Calu3 (cell line): ENCODE data around the gene DUSP28. TPM values are rescaled to one million over a fixed set of nuclear protein-coding genes. Genes with fewer than 3 reads are reported as not detected.
"Not testable (repeated sequence)": the region's sequence is repeated elsewhere in the genome, so short reads cannot be mapped to it uniquely, and the experiment has no call there.

Experiments
- BruUV-seq: library from RNA; stranded (reverse); fragments of 400-500 nt; replicated peaks from 2 replicates; lab custom pipeline; 2021; lab: Mats Ljungman, UMichigan
- CTCF ChIA-PET: fragments of 300-600 bp; sonication (Branson Sonifier 250); formaldehyde crosslinking; loops from one replicate; lab custom pipeline; 2022; ENCODE audit warnings: antibody characterized with exemption; lab: Charles Lee
- DNase-seq: peaks from one replicate; pipeline ENCODE4 v3.0.0; 2022
- H3K27ac Mint-ChIP-seq: one replicate; pipeline ENCODE4 v1.8.0; 2022; ENCODE audit warnings: mixed read lengths; ENCODE audit not compliant: unreplicated experiment
- H3K27me3 Mint-ChIP-seq: one replicate; pipeline ENCODE4 v1.8.0; 2022; ENCODE audit warnings: mixed read lengths; ENCODE audit not compliant: unreplicated experiment
- H3K36me3 Mint-ChIP-seq: one replicate; pipeline ENCODE4 v1.8.0; 2022; ENCODE audit warnings: mild to moderate bottlenecking, moderate library complexity, mixed read lengths; ENCODE audit not compliant: insufficient read depth, unreplicated experiment
- H3K4me1 Mint-ChIP-seq: one replicate; pipeline ENCODE4 v1.8.0; 2022; ENCODE audit warnings: mild to moderate bottlenecking, low read depth, mixed read lengths; ENCODE audit not compliant: unreplicated experiment
- H3K4me3 Mint-ChIP-seq: one replicate; pipeline ENCODE4 v1.8.0; 2022; ENCODE audit warnings: mild to moderate bottlenecking, low read depth, moderate library complexity, mixed read lengths; ENCODE audit not compliant: unreplicated experiment
- H3K9me3 Mint-ChIP-seq: one replicate; pipeline ENCODE4 v1.8.0; 2022; ENCODE audit warnings: low read depth, mixed read lengths; ENCODE audit not compliant: unreplicated experiment
- intact Hi-C: fragments of 100-400 bp; cut with micrococcal nuclease; formaldehyde crosslinking; loops from one replicate; pipeline ENCODE4 v1.10.0; 2022; ENCODE audit not compliant: unreplicated experiment
- total RNA-seq: library from RNA; stranded (reverse); gene quantifications from 2 replicates; pipeline ENCODE4 v1.2.3, GENCODE V29; 2022
- TF ChIP-seq, protein P1 (sequence below): fragments of 200-600 bp; IDR thresholded peaks from one replicate; pipeline ENCODE4 v1.8.0; 2022; ENCODE audit warnings: antibody characterized with exemption; ENCODE audit not compliant: unreplicated experiment

Gene DUSP28
- total RNA-seq, 1 experiment from 2014 or later, result 8.5 TPM

DNA sequence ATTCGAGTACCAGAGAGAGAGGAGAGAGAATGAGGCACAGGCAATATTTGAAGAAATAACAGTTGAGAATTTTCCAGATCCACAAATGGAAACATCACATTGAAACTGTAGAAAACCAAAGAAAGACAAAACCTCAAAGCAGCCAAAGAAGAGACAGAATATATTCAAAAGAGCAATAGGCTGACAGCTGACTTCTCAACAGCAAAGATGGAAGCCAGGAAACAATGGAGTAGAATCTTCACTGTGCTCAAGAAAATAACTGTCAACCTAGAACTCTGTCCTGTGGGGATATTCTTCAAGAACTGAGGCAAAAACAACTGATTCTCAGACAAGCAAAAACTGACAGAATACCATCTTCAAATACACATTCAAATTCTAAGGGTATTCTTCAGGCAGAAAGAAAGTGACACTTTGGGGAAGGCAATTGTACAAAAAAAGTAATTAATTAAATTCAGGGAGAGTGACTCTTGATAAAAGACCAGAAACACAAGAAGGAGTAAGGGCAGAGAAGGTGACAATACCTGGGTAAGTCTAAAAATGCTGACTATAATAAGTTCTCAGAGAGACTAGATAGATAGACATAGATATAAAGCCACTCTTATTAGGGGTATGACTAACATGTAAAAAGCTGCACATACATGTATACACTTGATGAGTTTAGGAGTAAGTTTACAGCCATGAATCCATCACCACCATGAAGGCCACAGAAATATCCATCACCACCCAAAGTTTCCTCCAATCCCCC is 28.0 kb upstream of the DUSP28 start:
- H3K36me3 Mint-ChIP-seq, result peaks cover 32% of the 10 kb centered on the region
- no peak overlapping the region for H3K27ac Mint-ChIP-seq
- H3K4me1 Mint-ChIP-seq, result no peaks in the 10 kb centered on the region
- peaks cover 12% of the 10 kb centered on the region for H3K9me3 Mint-ChIP-seq
- intact Hi-C loops, result no loop called here
- BruUV-seq, result no TSS peak
- no peak for DNase-seq
- no peaks in the 10 kb centered on the region for H3K27me3 Mint-ChIP-seq
- no peak overlapping the region for H3K4me3 Mint-ChIP-seq
- TF ChIP-seq, protein P1, sequence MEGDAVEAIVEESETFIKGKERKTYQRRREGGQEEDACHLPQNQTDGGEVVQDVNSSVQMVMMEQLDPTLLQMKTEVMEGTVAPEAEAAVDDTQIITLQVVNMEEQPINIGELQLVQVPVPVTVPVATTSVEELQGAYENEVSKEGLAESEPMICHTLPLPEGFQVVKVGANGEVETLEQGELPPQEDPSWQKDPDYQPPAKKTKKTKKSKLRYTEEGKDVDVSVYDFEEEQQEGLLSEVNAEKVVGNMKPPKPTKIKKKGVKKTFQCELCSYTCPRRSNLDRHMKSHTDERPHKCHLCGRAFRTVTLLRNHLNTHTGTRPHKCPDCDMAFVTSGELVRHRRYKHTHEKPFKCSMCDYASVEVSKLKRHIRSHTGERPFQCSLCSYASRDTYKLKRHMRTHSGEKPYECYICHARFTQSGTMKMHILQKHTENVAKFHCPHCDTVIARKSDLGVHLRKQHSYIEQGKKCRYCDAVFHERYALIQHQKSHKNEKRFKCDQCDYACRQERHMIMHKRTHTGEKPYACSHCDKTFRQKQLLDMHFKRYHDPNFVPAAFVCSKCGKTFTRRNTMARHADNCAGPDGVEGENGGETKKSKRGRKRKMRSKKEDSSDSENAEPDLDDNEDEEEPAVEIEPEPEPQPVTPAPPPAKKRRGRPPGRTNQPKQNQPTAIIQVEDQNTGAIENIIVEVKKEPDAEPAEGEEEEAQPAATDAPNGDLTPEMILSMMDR, result no peak
- CTCF ChIA-PET, result no interaction called here

DNA sequence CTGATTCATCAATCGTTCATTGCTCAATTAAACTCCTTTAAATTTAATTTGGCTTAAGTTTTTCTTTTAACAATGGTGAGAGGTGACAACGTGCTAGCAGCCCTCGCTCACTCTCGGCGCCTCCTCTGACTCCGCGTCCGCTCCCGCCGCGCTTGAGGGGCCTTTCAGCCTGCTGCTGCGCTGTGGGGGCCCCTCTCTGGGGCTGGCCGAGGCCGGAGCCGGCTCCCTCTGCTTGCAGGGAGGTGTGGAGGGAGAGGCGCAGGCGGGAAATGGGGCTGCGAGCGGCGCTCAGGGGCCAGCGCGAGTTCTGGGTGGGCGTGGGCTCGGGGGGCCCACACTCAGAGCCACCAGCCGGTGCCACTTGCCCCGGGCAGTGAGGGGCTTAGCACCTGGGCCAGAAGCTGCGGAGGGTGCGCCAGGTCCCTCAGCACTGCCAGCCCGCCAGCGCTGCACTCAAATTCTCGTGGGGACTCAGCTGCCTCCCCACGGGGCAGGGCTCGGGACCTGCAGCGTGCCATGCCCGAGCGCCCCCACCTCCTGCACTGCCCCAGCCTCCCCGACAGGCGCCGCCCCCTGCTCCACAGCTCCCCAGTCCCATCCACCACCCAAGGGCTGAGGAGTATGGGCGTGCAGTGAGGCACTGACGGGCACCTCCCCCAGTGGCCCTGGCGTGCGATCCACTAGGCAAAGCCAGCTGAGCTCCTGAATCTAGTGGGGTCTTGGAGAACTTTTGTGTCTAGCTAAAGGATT is 22.0 kb upstream of the DUSP28 start:
- CTCF ChIA-PET, result no interaction called here
- BruUV-seq, result no TSS peak
- Mint-ChIP-seq H3K4me3 (no peak overlapping the region), H3K4me1 (no peaks in the 10 kb centered on the region), H3K27me3 (no peaks in the 10 kb centered on the region), H3K27ac (no peak overlapping the region), H3K36me3 (peaks cover 15% of the 10 kb centered on the region), H3K9me3 (no peaks in the 10 kb centered on the region)
- no peak for DNase-seq
- TF ChIP-seq, protein P1, result no peak
- intact Hi-C loops, result no loop called here

DNA sequence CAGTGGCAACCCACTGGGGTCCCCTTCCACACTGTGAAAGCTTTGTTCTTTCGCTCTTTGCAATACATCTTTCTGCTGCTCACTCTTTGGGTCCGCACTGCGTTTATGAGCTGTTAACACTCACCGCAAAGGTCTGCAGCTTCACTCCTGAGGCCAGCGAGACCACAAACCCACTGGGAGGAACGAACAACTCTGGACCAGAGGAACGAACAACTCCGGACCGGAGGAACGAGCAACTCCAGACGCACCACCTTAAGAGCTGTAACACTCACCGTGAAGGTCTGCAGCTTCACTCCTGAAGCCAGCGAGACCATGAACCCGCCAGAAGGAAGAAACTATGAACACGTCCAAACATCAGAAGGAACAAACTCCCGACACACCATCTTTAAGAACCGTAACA is 21.1 kb upstream of the DUSP28 start:
- H3K9me3 Mint-ChIP-seq, H3K4me1 Mint-ChIP-seq, H3K36me3 Mint-ChIP-seq, DNase-seq, H3K27me3 Mint-ChIP-seq, H3K4me3 Mint-ChIP-seq, CTCF ChIA-PET, intact Hi-C loops, BruUV-seq, H3K27ac Mint-ChIP-seq: not testable (repeated sequence)

DNA sequence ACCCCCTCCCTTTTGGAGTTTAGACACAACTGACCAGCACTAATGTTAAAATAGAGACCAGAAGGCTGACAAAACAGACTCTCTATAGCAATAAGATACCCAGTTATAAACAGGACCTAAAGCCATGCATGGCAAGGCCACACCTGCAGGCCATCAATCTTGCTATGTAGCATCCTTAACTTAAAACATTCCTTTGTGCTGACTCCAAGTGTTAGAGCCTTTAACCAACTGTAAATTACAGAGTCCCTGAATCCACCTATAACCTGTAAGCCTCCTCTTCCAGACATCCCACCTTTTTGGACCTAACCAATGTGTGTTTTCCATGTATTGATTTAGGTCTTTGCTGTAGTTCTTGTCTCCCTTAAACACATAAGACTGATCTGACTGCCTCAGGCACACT is 20.3 kb upstream of the DUSP28 start:
- CTCF ChIA-PET, result no interaction called here
- Mint-ChIP-seq H3K36me3 (peaks cover 5% of the 10 kb centered on the region), H3K4me3 (no peak overlapping the region), H3K27ac (no peak overlapping the region), H3K4me1 (no peaks in the 10 kb centered on the region), H3K27me3 (no peaks in the 10 kb centered on the region), H3K9me3 (peaks cover 2% of the 10 kb centered on the region)
- TF ChIP-seq, protein P1, result no peak
- no peak for DNase-seq
- intact Hi-C loops, result no loop called here
- no TSS peak for BruUV-seq
